H9 (cell line): Measurements from ENCODE around the gene MSI2. TPM values are rescaled to one million over a fixed set of nuclear protein-coding genes. Genes with fewer than 3 reads are reported as not detected.
A peak's percentile ranks its signal among the peaks of the same experiment; 100 is the strongest.

Experiments
- DNase-seq: peaks from one replicate; pipeline ENCODE4 v3.0.0-alpha.2; 2017
- H2AFZ ChIP-seq: one replicate; pipeline ENCODE4 v1.6.1; 2013; ENCODE audit warnings: mild to moderate bottlenecking, low read length, control low read depth, moderate library complexity
- H2AK5ac ChIP-seq: 2 replicates; pipeline ENCODE4 v1.6.1; 2013; ENCODE audit warnings: low read length, control low read depth, mixed read lengths; ENCODE audit not compliant: insufficient read length
- H2BK120ac ChIP-seq: one replicate; pipeline ENCODE4 v1.6.1; 2013; ENCODE audit warnings: low read depth, mild to moderate bottlenecking, low read length, control low read depth, inconsistent platforms; ENCODE audit not compliant: poor library complexity, severe bottlenecking
- H2BK12ac ChIP-seq: 2 replicates; pipeline ENCODE4 v1.6.1; 2013; ENCODE audit warnings: low read length, control low read depth, mixed read lengths, low read depth; ENCODE audit not compliant: insufficient read length
- H2BK15ac ChIP-seq: 2 replicates; pipeline ENCODE4 v1.6.1; 2013; ENCODE audit warnings: low read depth, low read length, control low read depth
- H2BK20ac ChIP-seq: one replicate; pipeline ENCODE4 v1.6.1; 2013; ENCODE audit warnings: low read depth, mild to moderate bottlenecking, low read length, control low read depth, inconsistent platforms; ENCODE audit not compliant: poor library complexity, severe bottlenecking
- H2BK5ac ChIP-seq: 2 replicates; pipeline ENCODE4 v1.6.1; 2013; ENCODE audit warnings: low read length, control low read depth, mixed read lengths; ENCODE audit not compliant: insufficient read length
- H3K14ac ChIP-seq: 2 replicates; pipeline ENCODE4 v1.6.1; 2013; ENCODE audit warnings: low read length, control low read depth; ENCODE audit not compliant: insufficient read depth
- H3K18ac ChIP-seq: 2 replicates; pipeline ENCODE4 v1.6.1; 2013; ENCODE audit warnings: low read depth, mild to moderate bottlenecking, mixed read lengths, low read length, control low read depth; ENCODE audit not compliant: insufficient read length
- H3K23ac ChIP-seq: 2 replicates; pipeline ENCODE4 v1.6.1; 2013; ENCODE audit warnings: low read length, control low read depth, mixed read lengths, low read depth; ENCODE audit not compliant: insufficient read length
- H3K23me2 ChIP-seq: 2 replicates; pipeline ENCODE4 v1.6.1; 2013; ENCODE audit warnings: low read depth, mild to moderate bottlenecking, mixed read lengths, low read length, control low read depth; ENCODE audit not compliant: insufficient read length, poor library complexity, severe bottlenecking
- H3K27ac ChIP-seq: 2 replicates; pipeline ENCODE4 v1.5.1; 2013; ENCODE audit warnings: low read length, control low read depth, mixed read lengths, low read depth; ENCODE audit not compliant: insufficient read length
- H3K27me3 ChIP-seq: 2 replicates; pipeline ENCODE4 v1.6.1; 2013; ENCODE audit warnings: low read length, control low read depth, inconsistent platforms; ENCODE audit not compliant: insufficient read depth
- H3K4ac ChIP-seq: 2 replicates; pipeline ENCODE4 v1.6.1; 2013; ENCODE audit warnings: low read depth, mild to moderate bottlenecking, control low read depth, inconsistent platforms, low read length, moderate library complexity
- H3K4me1 ChIP-seq: 2 replicates; pipeline ENCODE4 v1.6.1; 2013; ENCODE audit warnings: low read length, control low read depth, inconsistent platforms; ENCODE audit not compliant: insufficient read depth
- H3K4me2 ChIP-seq: 2 replicates; pipeline ENCODE4 v1.6.1; 2013; ENCODE audit warnings: low read length, control low read depth, mixed read lengths; ENCODE audit not compliant: insufficient read length, insufficient read depth
- H3K56ac ChIP-seq: 2 replicates; pipeline ENCODE4 v1.6.1; 2013; ENCODE audit warnings: low read depth, mild to moderate bottlenecking, mixed read lengths, low read length, control low read depth; ENCODE audit not compliant: insufficient read length
- H3K79me1 ChIP-seq: 2 replicates; pipeline ENCODE4 v1.6.1; 2013; ENCODE audit warnings: low read depth, mild to moderate bottlenecking, moderate library complexity, low read length, control low read depth, inconsistent platforms; ENCODE audit not compliant: insufficient read depth, poor library complexity, severe bottlenecking
- H3K79me2 ChIP-seq: 2 replicates; pipeline ENCODE4 v1.6.1; 2013; ENCODE audit warnings: low read length, control low read depth, inconsistent platforms; ENCODE audit not compliant: insufficient read depth
- H3K9ac ChIP-seq: 2 replicates; pipeline ENCODE4 v1.6.1; 2013; ENCODE audit warnings: low read length, control low read depth, mixed read lengths; ENCODE audit not compliant: insufficient read length; ENCODE audit errors: extremely low read depth
- H3K9me3 ChIP-seq: one replicate; pipeline ENCODE4 v1.6.1; 2013; ENCODE audit warnings: low read depth, low read length, inconsistent platforms; ENCODE audit not compliant: control insufficient read depth
- H3T11ph ChIP-seq: one replicate; pipeline ENCODE4 v1.6.1; 2013; ENCODE audit warnings: mild to moderate bottlenecking, low read length, control low read depth, inconsistent platforms
- H4K20me1 ChIP-seq: one replicate; pipeline ENCODE4 v1.6.1; 2013; ENCODE audit not compliant: control insufficient read depth, insufficient read length, insufficient read depth
- H4K5ac ChIP-seq: 2 replicates; pipeline ENCODE4 v1.6.1; 2013; ENCODE audit warnings: low read depth, mild to moderate bottlenecking, mixed read lengths, low read length, control low read depth; ENCODE audit not compliant: insufficient read length
- H4K8ac ChIP-seq: replicated peaks from 2 replicates; pipeline ENCODE4 v1.6.1; 2013; ENCODE audit warnings: low read length, control low read depth, mixed read lengths, low read depth; ENCODE audit not compliant: insufficient read length
- H4K91ac ChIP-seq: 2 replicates; pipeline ENCODE4 v1.6.1; 2013; ENCODE audit warnings: low read depth, mild to moderate bottlenecking, moderate library complexity, mixed read lengths, low read length, control low read depth; ENCODE audit not compliant: insufficient read length
- H3K27ac Mint-ChIP-seq, 3 experiments: 2 replicates in 2 of 3; 3 replicates in 1 of 3; pipeline ENCODE4 v1.8.0; 2020 to 2021; ENCODE audit warnings: mixed read lengths in 3 of 3, mild to moderate bottlenecking in 1 of 3, moderate library complexity in 1 of 3
- H3K27me3 Mint-ChIP-seq: 2 replicates; pipeline ENCODE4 v1.8.0; 2021; ENCODE audit warnings: low read depth, mild to moderate bottlenecking, moderate library complexity, mixed read lengths
- H3K36me3 Mint-ChIP-seq, 3 experiments: 2 replicates in 2 of 3; 3 replicates in 1 of 3; pipeline ENCODE4 v1.8.0; 2020 to 2021; ENCODE audit warnings: low read depth in 3 of 3, mixed read lengths in 3 of 3; ENCODE audit not compliant: insufficient read depth in 1 of 3
- H3K4me1 Mint-ChIP-seq, 2 experiments: 2 replicates each; pipeline ENCODE4 v1.8.0; 2020; ENCODE audit warnings: mixed read lengths in 2 of 2
- H3K4me3 Mint-ChIP-seq, 2 experiments: 2 replicates in 1 of 2; 3 replicates in 1 of 2; pipeline ENCODE4 v1.8.0; 2020 to 2021; ENCODE audit warnings: mild to moderate bottlenecking in 2 of 2, mixed read lengths in 2 of 2, moderate library complexity in 1 of 2
- H3K9me3 Mint-ChIP-seq, 2 experiments: 2 replicates in 1 of 2; 3 replicates in 1 of 2; pipeline ENCODE4 v1.8.0; 2020; ENCODE audit warnings: mild to moderate bottlenecking in 2 of 2, mixed read lengths in 2 of 2, moderate library complexity in 1 of 2
- WGBS: extraction: QIAGEN DNeasy Blood & Tissue Kit; methylation state at CpG from one replicate; pipeline ENCODE4 v1.1.7; 2013; ENCODE audit warnings: missing lambda C conversion rate, low lambda C conversion rate, mixed read lengths; ENCODE audit not compliant: insufficient read length; ENCODE audit errors: extremely low coverage; 5-methylcytosine and 5-hydroxymethylcytosine counted together
- total RNA-seq: library from RNA; stranded (reverse); gene quantifications from 2 replicates; pipeline ENCODE4 v1.2.1, GENCODE V29; 2021
- TF ChIP-seq, protein P1 (sequence below): fragments of 200-600 bp; sonication (generic); conservative IDR thresholded peaks from 3 replicates; pipeline ENCODE4 v1.8.0; 2021; ENCODE audit warnings: antibody characterized with exemption, mild to moderate bottlenecking

The MSI2 gene
- total RNA-seq, 1 experiment from 2014 or later, result 98.5 TPM

DNA sequence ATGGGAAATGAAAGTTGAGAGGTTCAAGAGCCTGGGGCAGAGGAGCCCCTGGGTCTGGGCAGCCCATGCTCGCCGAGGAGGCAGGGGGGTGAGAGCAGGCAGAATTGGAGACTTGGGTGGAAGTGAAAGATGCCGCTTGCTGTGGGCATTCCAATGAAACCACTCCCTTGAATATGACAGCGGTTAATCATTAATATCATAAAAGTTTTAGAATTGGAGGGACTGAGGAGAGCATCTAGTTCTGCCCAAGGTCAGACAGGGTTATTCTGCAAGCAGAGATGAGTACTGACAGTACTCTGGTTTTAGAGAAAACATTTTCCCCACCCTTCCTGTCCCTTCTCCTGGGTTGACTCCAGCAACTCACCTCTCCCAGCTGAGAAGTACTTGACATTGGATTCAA is 180.2 kb downstream of the MSI2 start:
- no peaks in the 10 kb centered on the region for H3K79me1 ChIP-seq
- no peak overlapping the region for H2BK20ac ChIP-seq
- H4K8ac ChIP-seq, result no peak overlapping the region
- H3K27ac Mint-ChIP-seq, result peak overlapping the region in 1 of 3 experiments; percentile 3; a peak in 1 of 7 replicates
- H2BK12ac ChIP-seq, result no peak overlapping the region
- no peaks in the 10 kb centered on the region for H4K20me1 ChIP-seq
- H3K18ac ChIP-seq, result no peak overlapping the region
- no peak overlapping the region for H2BK120ac ChIP-seq
- H3K36me3 Mint-ChIP-seq, result no peaks in the 10 kb centered on the region
- peaks cover 36 to 45% of the 10 kb centered on the region in 2 experiments for H3K4me1 Mint-ChIP-seq
- DNase-seq, result no peak
- no peaks in the 10 kb centered on the region for H3K27me3 ChIP-seq
- no peaks in the 10 kb centered on the region for H3K9me3 ChIP-seq
- H3K9me3 Mint-ChIP-seq, result no peaks in the 10 kb centered on the region
- H3K4ac ChIP-seq, result no peak overlapping the region
- no peak overlapping the region for H3K4me3 Mint-ChIP-seq
- H3K9ac ChIP-seq, result no peak overlapping the region
- no peaks in the 10 kb centered on the region for H3K23me2 ChIP-seq
- no peak overlapping the region for H3K56ac ChIP-seq
- H3K23ac ChIP-seq, result no peak overlapping the region
- H3K4me1 ChIP-seq, result peaks cover 14% of the 10 kb centered on the region
- H3K4me2 ChIP-seq, result no peak overlapping the region
- H3K27me3 Mint-ChIP-seq, result no peaks in the 10 kb centered on the region
- no peak overlapping the region for H3K27ac ChIP-seq
- H4K91ac ChIP-seq, result no peak overlapping the region
- no peak overlapping the region for H4K5ac ChIP-seq
- H2AK5ac ChIP-seq, result no peak overlapping the region
- H3T11ph ChIP-seq, result no peak overlapping the region
- TF ChIP-seq, protein P1, sequence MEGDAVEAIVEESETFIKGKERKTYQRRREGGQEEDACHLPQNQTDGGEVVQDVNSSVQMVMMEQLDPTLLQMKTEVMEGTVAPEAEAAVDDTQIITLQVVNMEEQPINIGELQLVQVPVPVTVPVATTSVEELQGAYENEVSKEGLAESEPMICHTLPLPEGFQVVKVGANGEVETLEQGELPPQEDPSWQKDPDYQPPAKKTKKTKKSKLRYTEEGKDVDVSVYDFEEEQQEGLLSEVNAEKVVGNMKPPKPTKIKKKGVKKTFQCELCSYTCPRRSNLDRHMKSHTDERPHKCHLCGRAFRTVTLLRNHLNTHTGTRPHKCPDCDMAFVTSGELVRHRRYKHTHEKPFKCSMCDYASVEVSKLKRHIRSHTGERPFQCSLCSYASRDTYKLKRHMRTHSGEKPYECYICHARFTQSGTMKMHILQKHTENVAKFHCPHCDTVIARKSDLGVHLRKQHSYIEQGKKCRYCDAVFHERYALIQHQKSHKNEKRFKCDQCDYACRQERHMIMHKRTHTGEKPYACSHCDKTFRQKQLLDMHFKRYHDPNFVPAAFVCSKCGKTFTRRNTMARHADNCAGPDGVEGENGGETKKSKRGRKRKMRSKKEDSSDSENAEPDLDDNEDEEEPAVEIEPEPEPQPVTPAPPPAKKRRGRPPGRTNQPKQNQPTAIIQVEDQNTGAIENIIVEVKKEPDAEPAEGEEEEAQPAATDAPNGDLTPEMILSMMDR, result no peak
- no peak overlapping the region for H2AFZ ChIP-seq
- no peak overlapping the region for H2BK15ac ChIP-seq
- no peak overlapping the region for H2BK5ac ChIP-seq
- no CpG with 5 or more reads among the region's 4 CpGs for WGBS
- no peaks in the 10 kb centered on the region; the same call in 1 of the 2 replicates for H3K79me2 ChIP-seq
- H3K14ac ChIP-seq, result no peak overlapping the region
